ENCODE measurements around the gene ATP10D.
"Not testable (repeated sequence)": the region's sequence is repeated elsewhere in the genome, so short reads cannot be mapped to it uniquely, and the experiment has no call there.

ATP10D gene

DNA sequence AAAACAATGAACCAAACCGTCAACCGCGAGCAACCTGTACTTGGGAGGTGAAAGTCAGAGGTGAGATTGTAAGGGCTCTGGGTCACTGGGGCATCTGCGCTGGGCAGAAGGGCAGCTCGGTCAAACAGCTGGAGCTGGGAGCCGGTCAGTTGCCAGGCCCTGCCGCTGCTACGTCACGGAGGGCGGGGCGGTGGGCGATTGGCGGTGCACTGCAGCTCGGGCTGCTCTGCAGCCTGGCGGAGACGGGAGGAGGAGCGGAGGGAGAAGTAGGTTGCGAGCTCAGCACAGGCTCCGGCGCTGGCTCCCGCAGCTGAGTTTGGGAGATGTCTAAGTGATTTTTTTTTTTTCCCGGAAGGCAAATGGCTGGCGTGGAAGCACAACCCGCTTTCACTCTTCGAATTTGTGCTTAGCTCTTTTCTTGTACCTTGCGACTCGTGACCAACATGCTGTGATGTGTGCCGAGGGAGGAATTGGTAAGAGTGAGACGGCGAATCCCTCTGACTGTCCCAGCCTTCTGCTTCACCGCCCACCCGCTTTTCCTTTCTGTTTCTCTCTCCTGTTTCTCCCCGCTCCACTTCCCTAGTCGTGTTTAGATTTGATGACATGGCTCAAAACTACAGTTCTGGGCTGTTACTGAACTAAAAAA lies at the start of gene ATP10D:
ATP10D (plus strand) TSS at position 229 of the 646 bp plus-strand sequence. CDS start 27,266 bp downstream, outside the sequence.
- DNase-seq = peak; percentile 18

GRCh38 chr4:47442980-47443379 lies 42.1 kb upstream of the ATP10D start:
- no peak for DNase-seq

DNA sequence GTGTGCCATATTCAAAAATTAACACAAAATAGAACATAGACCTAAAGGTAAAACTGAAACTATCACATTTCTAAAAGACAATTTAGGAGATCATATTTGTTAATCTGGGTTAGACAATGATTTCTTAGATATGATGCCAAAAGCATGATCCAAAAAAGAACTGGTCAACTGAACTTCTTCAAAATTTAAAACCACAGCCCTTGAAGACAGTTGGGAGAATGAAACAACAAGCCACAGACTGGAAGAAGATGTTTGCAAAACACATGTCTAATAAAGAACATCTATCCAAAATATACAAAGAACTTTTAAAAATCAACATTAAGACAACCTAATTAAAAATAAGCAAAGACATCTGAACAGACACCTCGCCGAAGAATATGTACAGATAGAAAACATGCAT lies 41.0 kb upstream of the ATP10D start:
- no peak for DNase-seq

DNA sequence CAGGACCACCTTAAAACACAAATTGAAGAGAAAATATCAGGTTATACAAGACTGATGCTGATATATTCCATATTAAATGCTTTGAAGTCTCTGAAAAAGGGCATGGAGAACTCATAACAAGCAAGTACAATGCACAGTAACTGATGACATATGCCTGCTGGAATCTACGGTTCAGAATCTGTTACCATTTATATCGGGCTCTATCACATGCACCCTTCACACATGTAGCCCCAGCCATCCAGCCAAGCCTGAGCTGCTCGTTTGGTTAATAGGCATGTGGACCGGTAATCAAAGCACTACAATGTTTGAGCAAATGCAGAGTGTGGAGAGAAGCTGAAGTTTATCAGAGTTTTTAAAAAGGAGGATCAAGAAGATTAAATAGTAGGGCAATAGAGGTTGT lies 33.4 kb upstream of the ATP10D start:
- no peak for DNase-seq

- DNase-seq = no peak
These were observed 22.3 kb upstream of the ATP10D start for GRCh38 chr4:47462799-47463234.

GRCh38 chr4:47463235-47463956 lies 21.7 kb upstream of the ATP10D start, which contains the start of gene COMMD8:
COMMD8 (minus strand) TSS chr4:47463702; CDS start chr4:47463651, 51 bp downstream.
- peak; percentile 70 for DNase-seq

DNA sequence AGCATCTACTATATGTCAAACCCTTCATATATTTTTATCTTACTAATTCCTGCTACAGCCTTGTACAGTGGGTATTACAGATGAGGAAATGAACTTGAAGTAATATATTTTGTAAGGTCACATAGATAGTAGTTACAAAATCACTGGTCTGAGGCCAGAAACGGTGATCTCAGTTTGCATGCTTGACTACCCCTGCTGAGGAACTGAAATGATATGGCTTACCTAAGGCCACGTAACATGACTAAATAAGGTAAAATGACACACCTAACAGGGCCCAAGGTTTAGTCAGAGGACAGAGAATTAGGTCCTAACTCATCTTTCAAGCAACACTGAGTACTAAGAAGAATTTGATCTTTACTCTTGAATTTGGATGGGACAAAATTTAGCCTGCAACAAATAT lies 20.1 kb upstream of the ATP10D start:
- no peak for DNase-seq

GRCh38 chr4:47466056-47466785 lies 18.9 kb upstream of the ATP10D start:
- no peak for DNase-seq

- DNase-seq = no peak
These were observed 16.2 kb upstream of the ATP10D start for GRCh38 chr4:47468706-47469365.

DNA sequence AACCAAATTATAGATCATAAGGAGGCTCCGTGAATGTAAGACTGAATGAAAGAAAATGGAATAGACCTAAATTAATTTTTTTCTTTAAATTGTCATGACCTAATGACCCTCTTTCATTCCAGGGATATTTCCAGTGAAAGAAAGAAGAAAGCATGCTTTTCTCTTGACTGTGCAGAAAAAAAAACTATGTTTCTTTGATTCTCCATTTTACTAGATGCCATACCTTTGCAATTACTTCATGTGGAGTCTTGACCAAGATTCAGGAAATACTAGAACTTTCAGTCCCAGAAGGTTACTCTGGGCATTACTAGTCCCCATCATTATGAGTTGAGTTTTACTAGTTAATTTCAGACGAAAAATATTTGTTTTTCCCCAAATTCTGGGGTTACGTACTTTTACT lies 15.1 kb upstream of the ATP10D start:
- no peak for DNase-seq

DNA sequence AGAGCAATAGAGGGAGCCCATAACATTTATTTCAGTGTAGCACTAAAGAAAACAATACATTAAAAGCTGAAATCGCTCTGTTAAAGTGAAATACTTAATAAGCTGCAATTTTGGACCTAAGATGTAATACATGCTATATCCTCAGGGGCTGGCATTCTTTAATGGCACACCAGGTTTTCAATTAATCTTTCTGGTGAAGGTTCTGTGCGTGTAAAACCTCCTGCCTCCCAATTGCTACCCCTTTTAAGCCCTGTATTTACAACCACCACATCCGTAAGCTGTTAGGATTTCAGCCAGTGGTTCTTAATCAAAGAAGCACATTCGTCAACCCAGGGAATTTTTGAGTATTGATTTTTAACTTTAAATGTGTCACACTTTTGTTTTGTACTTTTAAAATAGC lies 14.0 kb upstream of the ATP10D start:
- DNase-seq = no peak

DNA sequence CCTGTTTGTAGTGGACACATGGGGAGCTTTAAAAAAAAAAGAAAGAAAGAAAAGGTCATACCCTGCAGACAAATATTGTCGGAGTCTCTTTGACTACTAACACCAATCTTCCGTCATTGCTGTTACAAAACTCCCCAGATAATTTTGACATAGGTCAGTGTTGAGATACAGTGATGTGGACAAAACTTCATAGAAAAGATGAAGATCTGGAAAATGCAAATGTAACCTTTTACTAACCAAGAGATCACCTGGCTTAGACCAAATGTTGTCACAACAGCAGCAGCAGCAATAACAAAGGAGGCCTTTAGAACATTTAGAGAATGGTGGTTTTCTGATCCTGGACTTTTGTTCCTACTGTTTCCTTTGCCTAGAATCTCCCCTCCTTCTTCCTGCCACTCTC lies 13.5 kb upstream of the ATP10D start:
- DNase-seq = no peak

DNA sequence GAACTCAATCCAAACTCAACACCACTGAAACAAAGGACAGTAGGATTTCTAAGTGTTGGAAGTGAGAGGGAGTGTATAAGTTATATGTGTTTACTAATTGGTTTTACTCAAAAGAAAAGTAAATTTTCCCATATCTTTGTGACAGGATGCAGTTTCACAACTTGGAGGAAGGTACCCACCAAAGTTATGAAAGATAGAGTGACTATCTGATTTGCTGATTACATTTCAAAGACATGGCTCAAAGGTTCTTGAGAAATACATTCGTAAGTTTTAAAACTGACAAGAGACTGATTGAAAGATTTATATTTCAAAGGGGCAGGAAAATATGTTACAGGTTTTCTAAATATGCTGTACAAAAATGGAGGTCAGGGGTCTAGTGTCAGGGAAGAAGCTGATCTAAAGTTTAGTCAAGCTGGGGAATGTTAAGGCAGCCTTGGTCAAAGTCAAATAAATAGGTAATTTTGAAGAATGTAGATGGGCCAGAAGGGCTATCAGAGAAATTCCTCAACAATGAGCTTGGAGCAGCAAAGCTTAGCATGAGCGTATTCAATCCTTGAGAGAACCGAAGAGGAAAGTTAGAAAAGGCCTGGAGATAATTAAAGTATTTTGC lies 11.8 kb upstream of the ATP10D start:
- no peak for DNase-seq

GRCh38 chr4:47474799-47475198 lies 10.3 kb upstream of the ATP10D start:
- DNase-seq = no peak

DNA sequence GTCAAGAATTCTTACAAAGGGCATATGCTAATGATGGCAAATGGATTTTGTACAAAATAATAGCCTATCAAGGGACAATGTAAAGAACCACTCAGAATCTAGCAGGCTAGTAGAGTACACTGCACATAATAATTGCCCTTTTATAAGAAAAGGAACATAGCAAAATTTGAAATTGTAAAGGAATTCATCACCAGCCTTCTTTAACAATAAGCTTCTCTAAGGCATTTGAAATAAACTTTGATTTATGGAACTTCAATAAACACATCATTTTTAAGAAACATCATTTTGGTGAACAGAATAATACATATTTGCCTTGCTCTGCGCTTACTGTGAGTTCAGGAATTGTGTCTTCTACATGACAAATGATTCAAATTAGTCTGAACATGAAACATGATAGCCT lies 9.7 kb upstream of the ATP10D start:
- no peak for DNase-seq

DNA sequence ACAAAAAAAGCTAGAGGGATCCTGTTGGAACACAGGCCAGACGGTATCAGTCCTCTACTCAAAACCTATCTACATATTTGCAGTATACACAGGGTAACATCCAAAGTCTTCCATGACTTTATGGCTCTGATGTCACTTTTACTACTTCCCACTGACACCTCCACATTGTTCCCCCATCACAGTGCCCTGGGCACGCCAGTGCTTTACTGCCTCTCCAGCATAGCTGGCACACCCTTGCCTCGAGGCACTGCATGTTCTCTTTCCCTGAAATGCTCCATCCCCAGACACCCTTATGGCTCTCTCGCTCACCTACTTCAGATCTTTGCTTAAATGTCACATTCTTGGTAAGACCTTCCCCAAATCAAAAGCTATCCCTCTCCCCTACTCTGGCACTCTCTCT lies 6.3 kb upstream of the ATP10D start:
- DNase-seq = no peak

DNA sequence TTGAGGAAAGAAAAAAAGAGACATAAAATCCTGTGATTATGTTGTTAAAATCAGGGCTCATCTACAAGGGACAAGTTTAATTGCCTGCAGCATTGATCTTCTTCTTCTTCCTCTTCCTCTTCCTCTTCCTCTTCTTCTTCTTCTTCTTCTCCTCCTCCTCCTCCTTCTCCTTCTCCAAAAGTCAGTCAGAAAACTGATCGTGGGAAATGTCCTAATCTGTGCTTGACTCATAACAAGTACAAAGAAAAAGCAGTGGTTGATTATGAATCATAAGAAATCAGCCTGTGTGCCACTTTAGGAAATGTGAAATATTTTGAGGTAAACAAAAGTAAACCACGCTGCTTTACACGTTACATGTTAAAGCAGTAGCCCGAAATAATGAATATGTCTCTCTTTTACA lies 2.7 kb upstream of the ATP10D start:
- no peak for DNase-seq

- DNase-seq = no peak
These were observed 1.3 kb upstream of the ATP10D start for GRCh38 chr4:47483745-47484144.

- no peak for DNase-seq
These were observed 907 bp upstream of the ATP10D start for GRCh38 chr4:47484168-47484567.

GRCh38 chr4:47485768-47486167 lies 693 bp downstream of the ATP10D start:
- DNase-seq = no peak

GRCh38 chr4:47486231-47486673 lies 1.2 kb downstream of the ATP10D start:
- DNase-seq = no peak

DNA sequence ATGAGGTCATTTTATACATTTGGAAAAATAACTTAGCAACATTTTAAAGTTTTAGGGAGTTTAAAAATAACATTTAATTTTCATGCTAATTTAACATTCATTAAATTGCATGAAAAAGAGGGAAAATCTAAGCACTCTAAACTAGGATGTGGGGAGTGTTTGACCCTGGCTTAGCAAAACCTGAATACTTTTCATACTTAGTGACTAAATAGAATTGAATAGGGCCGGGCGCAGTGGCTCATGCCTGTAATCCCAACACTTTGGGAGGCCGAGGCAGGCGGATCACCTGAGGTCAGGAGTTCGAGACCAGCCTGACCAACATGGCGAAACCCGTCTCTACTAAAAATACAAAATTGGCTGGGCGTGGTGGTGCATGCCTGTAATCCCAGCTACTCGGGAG lies 1.7 kb downstream of the ATP10D start:
- not testable (repeated sequence) for DNase-seq

GRCh38 chr4:47488706-47489105 lies 3.6 kb downstream of the ATP10D start:
- DNase-seq = no peak
